Left lung (tissue), 10 donors: ENCODE data around the gene HOXC4. TPM values are rescaled to one million over a fixed set of nuclear protein-coding genes. Genes with fewer than 3 reads are reported as not detected.

Source experiments
- ATAC-seq: fragments of 200-7000 bp; cut with Tn5 transposase; one replicate; pipeline ENCODE4 v1.9.1; 2020; ENCODE audit warnings: moderate library complexity
- DNase-seq, 4 donors: peaks; one replicate each; pipeline ENCODE4 v3.0.0-alpha.2; 2013 to 2020
- H3K27ac ChIP-seq, 2 donors: fragments of 200-600 bp; sonication (generic) in 1 of 2; one replicate each; pipeline versions ENCODE4 v1.5.0 to v1.8.0; 2020 to 2021
- H3K27me3 ChIP-seq, 2 donors: fragments of 200-600 bp; sonication (generic) in 1 of 2; one replicate each; pipeline versions ENCODE4 v1.5.0 to v1.8.0; 2020 to 2021
- H3K36me3 ChIP-seq, 2 donors: fragments of 200-600 bp; sonication (generic) in 1 of 2; one replicate each; pipeline versions ENCODE4 v1.5.0 to v1.8.0; 2020 to 2021
- H3K4me1 ChIP-seq, 2 donors: fragments of 200-600 bp; one replicate each; pipeline ENCODE4 v1.8.0; 2021
- H3K4me3 ChIP-seq, 2 donors: fragments of 200-600 bp; sonication (generic) in 1 of 2; one replicate each; pipeline versions ENCODE4 v1.5.0 to v1.8.0; 2020 to 2021; ENCODE audit warnings: mild to moderate bottlenecking in 1 of 2
- H3K9me3 ChIP-seq, 2 donors: fragments of 200-600 bp; sonication (generic) in 1 of 2; one replicate each; pipeline versions ENCODE4 v1.5.0 to v1.8.0; 2020 to 2021
- CTCF ChIP-seq, 2 donors: fragments of 200-600 bp; sonication (generic) in 1 of 2; IDR thresholded peaks; one replicate each; pipeline versions ENCODE4 v1.5.0 to v1.8.0; 2021; ENCODE audit warnings: antibody characterized with exemption in 2 of 2
- intact Hi-C, 2 donors: fragments of 100-400 bp; cut with DNase I; formaldehyde crosslinking; loops; one replicate each; pipeline versions ENCODE4 v1.11.2 to v1.14.2; 2022
- polyA plus RNA-seq, 6 donors: library from polyadenylated mRNA; unstranded; fragments of 120-200 nt; gene quantifications; one replicate each; pipeline ENCODE4 v1.2.1, GENCODE V29; 2013; ENCODE audit not compliant: insufficient read length in 6 of 6
- total RNA-seq, 2 donors: library from RNA; stranded (reverse); fragmentation: NEBNext Ultra II Directional; extraction: Animal tissue kit (Norgen Biotek cat#: 25700); gene quantifications; one replicate each; pipeline ENCODE4 v1.2.1, GENCODE V29; 2021
- donor health status: DM: no; HTN: yes; CAD: no.
- donor health status: DM: no; HTN: no; CAD: no.

HOXC4 gene
- total and polyA plus RNA-seq, 8 donors: 0.68 to 5.2 (median 4.2) TPM

- ATAC-seq: no peak
- H3K27me3 ChIP-seq: peaks cover 34 to 93% of the 10 kb centered on the region in 2 donors
- H3K9me3 ChIP-seq: no peaks in the 10 kb centered on the region
- intact Hi-C loops: no loop called here
- no peak overlapping the region for H3K4me3 ChIP-seq
- DNase-seq: peak in 1 of 4 donors; percentile 74
- no peak for TF ChIP-seq CTCF (IDR thresholded peaks at IDR 0.05)
- no peaks in the 10 kb centered on the region for H3K4me1 ChIP-seq
- no peaks in the 10 kb centered on the region for H3K36me3 ChIP-seq
- H3K27ac ChIP-seq: no peak overlapping the region
These were observed 6.7 kb downstream of the HOXC4 start for GRCh38 chr12:54060174-54060974.

- H3K27ac ChIP-seq: no peak overlapping the region
- H3K4me3 ChIP-seq: no peak overlapping the region
- ATAC-seq (no peak), DNase-seq (no peak)
- no peaks in the 10 kb centered on the region for H3K9me3 ChIP-seq
- intact Hi-C loops: no loop called here
- no peak for TF ChIP-seq CTCF (IDR thresholded peaks at IDR 0.05)
- peaks cover 33 to 93% of the 10 kb centered on the region in 2 donors for H3K27me3 ChIP-seq
- H3K4me1 ChIP-seq: no peaks in the 10 kb centered on the region
- H3K36me3 ChIP-seq: no peaks in the 10 kb centered on the region
These were observed 7.5 kb downstream of the HOXC4 start for GRCh38 chr12:54060975-54061778.

GRCh38 chr12:54065677-54066076, 12.0 kb downstream of the HOXC4 start:
- intact Hi-C loops: no loop called here

GRCh38 chr12:54066408-54066807, 12.8 kb downstream of the HOXC4 start:
- TF ChIP-seq CTCF (IDR thresholded peaks at IDR 0.05): no peak
- ATAC-seq (no peak), DNase-seq (no peak)
- Histone ChIP-seq H3K4me3 (no peak overlapping the region), H3K27me3 (peaks cover 20 to 78% of the 10 kb centered on the region in 2 donors), H3K9me3 (no peaks in the 10 kb centered on the region), H3K36me3 (no peaks in the 10 kb centered on the region), H3K27ac (no peak overlapping the region), H3K4me1 (no peaks in the 10 kb centered on the region)
- intact Hi-C loops: no loop called here

More at GRCh38 chr12:54065677-54066076, 12.0 kb downstream of the HOXC4 start:
- no peaks in the 10 kb centered on the region for H3K9me3 ChIP-seq
- DNase-seq (no peak), ATAC-seq (no peak)
- TF ChIP-seq CTCF (IDR thresholded peaks at IDR 0.05): no peak
- H3K36me3 ChIP-seq: no peaks in the 10 kb centered on the region
- no peaks in the 10 kb centered on the region for H3K4me1 ChIP-seq
- H3K27me3 ChIP-seq: peaks cover 24 to 78% of the 10 kb centered on the region in 2 donors
- no peak overlapping the region for H3K27ac ChIP-seq
- no peak overlapping the region for H3K4me3 ChIP-seq
